Esophagus muscularis mucosa (tissue), 3 donors: ENCODE results near the gene ZNF580.

Source experiments
- CTCF ChIP-seq, 3 experiments: fragments of 200-600 bp in 2 of 3; fragments of 450-650 bp in 1 of 3; sonication (generic) in 2 of 3; IDR thresholded peaks; one replicate each; pipeline ENCODE4 v1.5.1; 2017 to 2019; ENCODE audit warnings: antibody characterized with exemption in 3 of 3, mild to moderate bottlenecking in 2 of 3, moderate library complexity in 1 of 3
- POLR2A ChIP-seq: fragments of 450-650 bp; IDR thresholded peaks from one replicate; pipeline ENCODE4 v1.6.1; 2017; ENCODE audit warnings: antibody characterized with exemption, moderate library complexity, mild to moderate bottlenecking, low read depth

GRCh38 chr19:55602104-55603001, 38.4 kb upstream of the ZNF580 start:
- TF ChIP-seq CTCF (IDR thresholded peaks at IDR 0.05) (no peak), POLR2A (no peak)
